Measurements from ENCODE around the gene CNNM4. TPM values are rescaled to one million over a fixed set of nuclear protein-coding genes. Genes with fewer than 3 reads are reported as not detected.
A peak's percentile ranks its signal among the peaks of the same experiment; 100 is the strongest.

CNNM4 gene
- total RNA-seq, 1 experiment from 2014 or later: 12.5 TPM

DNA sequence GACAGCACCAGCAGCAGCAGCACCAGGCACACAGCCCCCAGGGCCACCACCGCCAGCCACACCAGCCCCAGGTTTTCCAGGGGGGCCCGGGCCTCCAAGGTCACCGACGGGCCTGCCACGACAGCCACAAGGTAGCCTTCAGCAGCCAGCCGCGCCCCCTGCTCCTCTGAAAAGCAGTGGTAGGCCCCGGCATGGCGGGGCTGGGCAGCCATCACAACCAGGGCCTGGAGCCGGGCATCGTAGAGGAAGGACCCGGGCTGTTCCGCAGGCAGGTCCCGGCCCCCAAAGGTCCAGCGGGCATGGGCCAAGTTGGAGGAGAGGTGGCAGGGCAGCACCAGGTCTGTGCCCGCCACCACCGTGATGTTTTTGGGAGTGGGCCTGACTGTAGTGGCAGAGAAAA lies 100.4 kb downstream of the CNNM4 start:
- TF ChIP-seq, protein P1, sequence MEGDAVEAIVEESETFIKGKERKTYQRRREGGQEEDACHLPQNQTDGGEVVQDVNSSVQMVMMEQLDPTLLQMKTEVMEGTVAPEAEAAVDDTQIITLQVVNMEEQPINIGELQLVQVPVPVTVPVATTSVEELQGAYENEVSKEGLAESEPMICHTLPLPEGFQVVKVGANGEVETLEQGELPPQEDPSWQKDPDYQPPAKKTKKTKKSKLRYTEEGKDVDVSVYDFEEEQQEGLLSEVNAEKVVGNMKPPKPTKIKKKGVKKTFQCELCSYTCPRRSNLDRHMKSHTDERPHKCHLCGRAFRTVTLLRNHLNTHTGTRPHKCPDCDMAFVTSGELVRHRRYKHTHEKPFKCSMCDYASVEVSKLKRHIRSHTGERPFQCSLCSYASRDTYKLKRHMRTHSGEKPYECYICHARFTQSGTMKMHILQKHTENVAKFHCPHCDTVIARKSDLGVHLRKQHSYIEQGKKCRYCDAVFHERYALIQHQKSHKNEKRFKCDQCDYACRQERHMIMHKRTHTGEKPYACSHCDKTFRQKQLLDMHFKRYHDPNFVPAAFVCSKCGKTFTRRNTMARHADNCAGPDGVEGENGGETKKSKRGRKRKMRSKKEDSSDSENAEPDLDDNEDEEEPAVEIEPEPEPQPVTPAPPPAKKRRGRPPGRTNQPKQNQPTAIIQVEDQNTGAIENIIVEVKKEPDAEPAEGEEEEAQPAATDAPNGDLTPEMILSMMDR (conservative IDR thresholded peaks at IDR 0.05; ENCODE audit: low read depth, low read length): no peak
- TF ChIP-seq EZH2 (IDR thresholded peaks at IDR 0.05; ENCODE audit: low read length, unreplicated experiment) (no peak), EZH2phosphoT487 (IDR thresholded peaks at IDR 0.05; ENCODE audit: borderline replicate concordance, low read length) (no peak)

More for the DNA sequence above, 100.4 kb downstream of the CNNM4 start:
- intact Hi-C loops (cut with micrococcal nuclease): no loop called here
- Histone ChIP-seq H3K9me2 (replicated peaks; ENCODE audit: low read length) (no peaks in the 10 kb centered on the region), H4K20me1 (ENCODE audit: low read length) (no peaks in the 10 kb centered on the region), H3F3A (ENCODE audit: low read length, unreplicated experiment) (no peaks in the 10 kb centered on the region), H3K9me3 (ENCODE audit: low read length) (no peaks in the 10 kb centered on the region), H3K4me3 (ENCODE audit: low read length) (no peak overlapping the region), H3K27ac (ENCODE audit: low read length) (no peak overlapping the region), H3K9ac (ENCODE audit: low read length) (no peak overlapping the region), H3K27me3 (ENCODE audit: low read length) (no peaks in the 10 kb centered on the region), H2AFZ (ENCODE audit: low read length) (no peak overlapping the region), H3K4me1 (ENCODE audit: insufficient read depth, low read length) (peaks cover 10% of the 10 kb centered on the region), H3K79me2 (ENCODE audit: low read length) (peaks cover 20% of the 10 kb centered on the region), H3K36me3 (ENCODE audit: low read depth, low read length) (peaks cover 22% of the 10 kb centered on the region; the same call in 1 of the 2 replicates), H3K4me2 (ENCODE audit: low read length) (no peak overlapping the region)
- no peak for ATAC-seq
- ChIA-PET CTCF (no interaction called here), POLR2A (ENCODE audit: unreplicated experiment) (no interaction called here)
- BruUV-seq (replicated peaks): no TSS peak
- DNase-seq: no peak

Small RNAs within 50 kb of the gene (microRNA-seq; reads per million reads assigned to microRNA genes)
- gene MIR3127 (ENCODE audit: unreplicated experiment): 4.3 reads per million, percentile 18 among the genes with 10 or more reads in this experiment

Other genes with a start within 250 kb of the CNNM4 start
- 6.1 and 8.2 TPM in 2 replicates for gene ARID5A, start 224.2 kb upstream of the CNNM4 start, total RNA-seq (2014; rRNA removed)
- 30.6 and 35.7 TPM in 2 replicates for gene KANSL3, start 122.6 kb upstream of the CNNM4 start, total RNA-seq (2014; rRNA removed)
- not detected in 2 replicates for gene FER1L5, start 118.1 kb upstream of the CNNM4 start, total RNA-seq (2014; rRNA removed)
- gene LMAN2L, start 20.8 kb upstream of the CNNM4 start, total RNA-seq (2014; rRNA removed): 27.8 and 31.4 TPM in 2 replicates
- 9.0 and 12.3 TPM in 2 replicates for gene CNNM3, start 55.4 kb downstream of the CNNM4 start, total RNA-seq (2014; rRNA removed)
- gene ANKRD23, start 83.1 kb downstream of the CNNM4 start, total RNA-seq (2014; rRNA removed): 4.0 and 8.2 TPM in 2 replicates
- 24.5 and 29.4 TPM in 2 replicates for gene ANKRD39, start 97.1 kb downstream of the CNNM4 start, total RNA-seq (2014; rRNA removed)
- 20.6 and 29.8 TPM in 2 replicates for gene SEMA4C, start 109.2 kb downstream of the CNNM4 start, total RNA-seq (2014; rRNA removed)
- gene FAM178B, start 225.7 kb downstream of the CNNM4 start, total RNA-seq (2014; rRNA removed): not detected in 2 replicates